Neuronal stem cell (in vitro differentiated cells): Measurements from ENCODE around the gene ITGAE.

ENCODE experiments used
- DNase-seq: peaks from one replicate; pipeline ENCODE4 v3.0.0-alpha.2; 2013; ENCODE audit warnings: low spot score
- H2AFZ ChIP-seq: one replicate; pipeline ENCODE4 v1.6.1; 2013; ENCODE audit warnings: mild to moderate bottlenecking, low read length, inconsistent platforms
- H2AK5ac ChIP-seq: 2 replicates; pipeline ENCODE4 v1.6.1; 2013; ENCODE audit warnings: low read depth, mild to moderate bottlenecking, inconsistent platforms, low read length, moderate library complexity, mixed read lengths
- H2BK120ac ChIP-seq: 2 replicates; pipeline ENCODE4 v1.6.1; 2013; ENCODE audit warnings: low read depth, mild to moderate bottlenecking, inconsistent platforms, low read length, moderate library complexity, mixed read lengths
- H2BK12ac ChIP-seq: one replicate; pipeline ENCODE4 v1.6.1; 2013; ENCODE audit warnings: low read length, inconsistent platforms
- H2BK15ac ChIP-seq: 2 replicates; pipeline ENCODE4 v1.6.1; 2013; ENCODE audit warnings: mild to moderate bottlenecking, low read length, inconsistent platforms, mixed read lengths
- H2BK5ac ChIP-seq: one replicate; pipeline ENCODE4 v1.6.1; 2013; ENCODE audit warnings: inconsistent platforms, mild to moderate bottlenecking, low read length, moderate library complexity
- H3K14ac ChIP-seq: one replicate; pipeline ENCODE4 v1.6.1; 2013; ENCODE audit warnings: low read length, inconsistent platforms
- H3K18ac ChIP-seq: 2 replicates; pipeline ENCODE4 v1.6.1; 2013; ENCODE audit warnings: low read length, inconsistent platforms
- H3K23ac ChIP-seq: 2 replicates; pipeline ENCODE4 v1.6.1; 2013; ENCODE audit warnings: low read depth, mild to moderate bottlenecking, mixed read lengths, low read length, inconsistent platforms; ENCODE audit not compliant: poor library complexity
- H3K27ac ChIP-seq: replicated peaks from 3 replicates; pipeline ENCODE4 v1.5.1; 2013; ENCODE audit warnings: low read length, inconsistent platforms
- H3K27me3 ChIP-seq, 3 experiments: 2 replicates each; pipeline ENCODE4 v1.6.1; 2013; ENCODE audit warnings: low read length in 3 of 3, mild to moderate bottlenecking in 2 of 3, inconsistent platforms in 1 of 3, low read depth in 1 of 3, mixed read lengths in 1 of 3, moderate library complexity in 1 of 3; ENCODE audit not compliant: control insufficient read depth in 3 of 3, insufficient read depth in 3 of 3
- H3K36me3 ChIP-seq, 2 donors: replicated peaks in 1 of 2; 2 replicates each; pipeline ENCODE4 v1.6.1; 2013; ENCODE audit warnings: low read length in 2 of 2; ENCODE audit not compliant: control insufficient read depth in 2 of 2, insufficient read depth in 2 of 2
- H3K4ac ChIP-seq: 2 replicates; pipeline ENCODE4 v1.6.1; 2013; ENCODE audit warnings: inconsistent platforms, mild to moderate bottlenecking, low read length, moderate library complexity
- H3K4me1 ChIP-seq, 2 donors: 1 replicate in 1 of 2; 2 replicates in 1 of 2; pipeline ENCODE4 v1.6.1; 2013; ENCODE audit warnings: low read length in 2 of 2, low read depth in 1 of 2; ENCODE audit not compliant: control insufficient read depth in 2 of 2, insufficient read depth in 1 of 2
- H3K4me2 ChIP-seq: one replicate; pipeline ENCODE4 v1.6.1; 2013; ENCODE audit warnings: mild to moderate bottlenecking, low read length, inconsistent platforms; ENCODE audit not compliant: insufficient read depth, poor library complexity, severe bottlenecking
- H3K4me3 ChIP-seq, 2 donors: 2 replicates each; pipeline ENCODE4 v1.5.1; 2013; ENCODE audit warnings: low read length in 2 of 2, mild to moderate bottlenecking in 2 of 2, inconsistent platforms in 1 of 2, moderate library complexity in 1 of 2
- H3K79me1 ChIP-seq: one replicate; pipeline ENCODE4 v1.6.1; 2013; ENCODE audit warnings: low read depth, mild to moderate bottlenecking, inconsistent platforms, low read length, moderate library complexity
- H3K9ac ChIP-seq: one replicate; pipeline ENCODE4 v1.6.1; 2013; ENCODE audit warnings: mild to moderate bottlenecking, low read depth, low read length, inconsistent platforms; ENCODE audit not compliant: poor library complexity
- H3K9me3 ChIP-seq, 2 donors: replicated peaks in 1 of 2; 2 replicates each; pipeline versions ENCODE3 to v1.6.1; 2013; ENCODE audit warnings: low read length in 2 of 2, mild to moderate bottlenecking in 2 of 2, inconsistent platforms in 1 of 2, low read depth in 1 of 2, mixed read lengths in 1 of 2, moderate library complexity in 1 of 2; ENCODE audit not compliant: control insufficient read depth in 2 of 2, insufficient read depth in 1 of 2
- H4K8ac ChIP-seq: one replicate; pipeline ENCODE4 v1.6.1; 2013; ENCODE audit warnings: low read depth, mild to moderate bottlenecking, inconsistent platforms, low read length, moderate library complexity
- H4K91ac ChIP-seq: one replicate; pipeline ENCODE4 v1.6.1; 2013; ENCODE audit warnings: low read length, low read depth, mild to moderate bottlenecking, inconsistent platforms; ENCODE audit not compliant: poor library complexity
- WGBS, 2 donors: extraction: QIAGEN DNeasy Blood & Tissue Kit; methylation state at CpG; one replicate each; pipeline ENCODE4 v1.1.7; 2013; ENCODE audit warnings: missing lambda C conversion rate in 2 of 2, mixed read lengths in 1 of 2; ENCODE audit not compliant: insufficient read length in 2 of 2, insufficient replicate concordance in 1 of 2; ENCODE audit errors: extremely low coverage in 2 of 2; 5-methylcytosine and 5-hydroxymethylcytosine counted together

Gene ITGAE

DNA sequence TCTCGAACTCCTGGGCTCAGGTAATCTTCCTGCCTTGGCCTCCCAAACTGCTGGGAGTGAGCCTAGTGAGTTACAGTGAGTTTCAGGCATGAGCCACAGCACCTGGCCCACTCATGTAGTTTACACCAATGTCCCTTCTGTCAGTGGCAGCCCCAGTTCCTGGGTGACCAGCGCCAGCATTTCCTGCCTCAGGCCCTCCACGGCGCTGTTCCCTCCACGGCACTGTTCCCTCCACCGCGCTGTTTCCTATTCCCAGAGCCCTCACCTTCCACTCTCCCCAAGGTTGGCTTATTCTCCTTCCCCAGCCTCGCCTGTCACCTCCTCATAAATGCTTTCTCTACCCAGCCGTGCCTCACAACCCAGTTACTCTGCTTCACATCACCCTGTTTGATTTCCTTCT lies 32.6 kb downstream of the ITGAE start:
- Histone ChIP-seq H3K4me2 (no peak overlapping the region), H3K27ac (no peak overlapping the region), H2AFZ (no peak overlapping the region), H2BK12ac (no peak overlapping the region), H3K4me3 (no peak overlapping the region), H2BK5ac (peak overlapping the region; percentile 29), H3K14ac (peak overlapping the region; percentile 17), H4K8ac (no peak overlapping the region), H3K4me1 (peaks cover 1 to 10% of the 10 kb centered on the region in 2 donors), H3K79me1 (no peaks in the 10 kb centered on the region), H3K9ac (no peak overlapping the region), H4K91ac (no peak overlapping the region), H3K9me3 (peaks cover 0 to 2% of the 10 kb centered on the region in 2 donors), H3K36me3 (no peaks in the 10 kb centered on the region), H2BK120ac (no peak overlapping the region), H2AK5ac (no peak overlapping the region), H3K27me3 (peaks cover 0 to 5% (median 0%) of the 10 kb centered on the region in 3 experiments), H3K4ac (no peak overlapping the region), H3K18ac (no peak overlapping the region), H2BK15ac (no peak overlapping the region), H3K23ac (no peak overlapping the region)
- DNase-seq = no peak
- WGBS, 2 donors = no CpG with 5 or more reads among the region's 9 CpGs

DNA sequence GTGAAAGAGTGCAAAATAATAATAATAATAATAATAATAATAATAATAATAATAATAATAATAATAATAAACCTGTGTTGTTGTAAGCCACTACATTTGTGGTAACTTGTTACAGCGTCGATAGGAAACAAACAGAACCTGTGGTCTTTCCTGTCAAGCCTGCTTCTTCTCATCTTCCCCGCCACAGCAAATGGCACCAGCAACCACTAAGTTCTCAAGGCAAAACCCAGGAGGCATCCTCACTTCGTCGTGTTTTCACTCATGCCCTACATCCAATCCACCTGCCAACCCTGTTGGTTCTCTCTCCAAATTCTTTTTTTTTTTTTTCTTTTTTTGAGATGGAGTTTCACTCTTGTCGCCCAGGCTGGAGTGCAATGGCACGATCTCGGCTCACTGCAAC lies 34.2 kb downstream of the ITGAE start:
- Histone ChIP-seq H3K27ac (no peak overlapping the region), H4K91ac (no peak overlapping the region), H3K9me3 (peaks cover 0 to 2% of the 10 kb centered on the region in 2 donors), H3K4ac (no peak overlapping the region), H2AFZ (no peak overlapping the region), H3K4me3 (no peak overlapping the region), H3K9ac (no peak overlapping the region), H4K8ac (no peak overlapping the region), H3K18ac (no peak overlapping the region), H3K14ac (no peak overlapping the region), H3K79me1 (no peaks in the 10 kb centered on the region), H3K36me3 (no peaks in the 10 kb centered on the region), H2BK5ac (no peak overlapping the region), H3K4me2 (no peak overlapping the region), H2BK15ac (no peak overlapping the region), H2BK120ac (no peak overlapping the region), H3K23ac (no peak overlapping the region), H2BK12ac (no peak overlapping the region), H3K27me3 (peaks cover 0 to 5% (median 0%) of the 10 kb centered on the region in 3 experiments), H3K4me1 (peaks cover 1 to 10% of the 10 kb centered on the region in 2 donors), H2AK5ac (no peak overlapping the region)
- WGBS, 2 donors = no CpG with 5 or more reads among the region's 8 CpGs
- no peak for DNase-seq

DNA sequence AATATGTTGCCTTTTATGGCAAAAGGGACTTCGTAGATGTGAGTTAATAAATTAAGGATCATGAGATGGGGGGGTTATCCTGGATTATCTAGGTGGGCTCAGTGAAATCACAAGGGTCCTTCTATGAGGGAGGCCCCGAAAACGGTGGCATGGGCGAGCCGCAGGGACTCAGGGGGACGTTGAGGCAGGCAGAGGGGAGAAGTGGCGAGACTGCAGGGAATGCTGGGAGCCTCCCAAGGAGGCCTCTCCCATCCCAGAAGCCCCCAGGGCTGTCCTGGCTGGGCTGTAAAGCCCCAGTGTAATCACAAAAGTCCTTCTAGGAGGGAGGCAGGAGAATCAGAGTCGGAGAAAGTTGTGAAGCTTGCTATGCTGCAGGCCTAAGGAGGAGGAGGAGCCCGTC lies 35.0 kb downstream of the ITGAE start:
- no peak overlapping the region for H3K9ac ChIP-seq
- no CpG with 5 or more reads among the region's 9 CpGs for WGBS, 2 donors
- peaks cover 0 to 2% of the 10 kb centered on the region in 2 donors for H3K9me3 ChIP-seq
- H3K14ac ChIP-seq = no peak overlapping the region
- H3K18ac ChIP-seq = no peak overlapping the region
- H3K4me2 ChIP-seq = no peak overlapping the region
- H3K36me3 ChIP-seq = no peaks in the 10 kb centered on the region
- H2BK15ac ChIP-seq = no peak overlapping the region
- no peak overlapping the region for H2AFZ ChIP-seq
- H3K4me1 ChIP-seq = peaks cover 1 to 6% of the 10 kb centered on the region in 2 donors
- H3K79me1 ChIP-seq = no peaks in the 10 kb centered on the region
- H2AK5ac ChIP-seq = no peak overlapping the region
- no peak overlapping the region for H4K8ac ChIP-seq
- peak overlapping the region; percentile 75 for H2BK5ac ChIP-seq
- H2BK12ac ChIP-seq = no peak overlapping the region
- H3K27ac ChIP-seq = no peak overlapping the region
- peaks cover 0 to 5% (median 0%) of the 10 kb centered on the region in 3 experiments for H3K27me3 ChIP-seq
- no peak overlapping the region for H2BK120ac ChIP-seq
- DNase-seq = no peak
- H3K4me3 ChIP-seq = no peak overlapping the region
- no peak overlapping the region for H3K4ac ChIP-seq
- H4K91ac ChIP-seq = no peak overlapping the region
- H3K23ac ChIP-seq = no peak overlapping the region

DNA sequence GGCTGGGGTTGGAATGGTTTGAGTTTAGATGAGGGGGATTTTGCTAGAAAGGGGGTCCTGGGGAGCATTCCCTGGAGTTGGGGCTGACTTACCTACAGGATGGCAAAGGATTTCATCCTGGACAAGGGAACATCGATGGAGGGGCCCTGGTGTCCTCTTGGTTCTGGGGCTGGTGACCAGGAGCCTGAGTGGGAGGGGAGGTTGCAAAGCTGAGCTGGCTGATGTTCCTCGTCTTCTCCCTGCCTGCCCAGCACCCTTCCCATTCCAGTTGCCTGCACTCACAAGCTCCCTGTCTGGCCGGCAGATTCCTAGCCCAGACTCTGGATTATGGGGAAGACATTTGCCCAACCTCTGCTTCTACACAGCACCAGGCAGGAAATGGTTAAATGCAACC lies 37.2 kb downstream of the ITGAE start:
- peaks cover 0 to 5% (median 0%) of the 10 kb centered on the region in 3 experiments for H3K27me3 ChIP-seq
- no peaks in the 10 kb centered on the region for H3K36me3 ChIP-seq
- H3K18ac ChIP-seq = no peak overlapping the region
- H2BK120ac ChIP-seq = no peak overlapping the region
- H3K4me3 ChIP-seq = no peak overlapping the region
- H3K9me3 ChIP-seq = peaks cover 0 to 11% of the 10 kb centered on the region in 2 donors
- no CpG with 5 or more reads among the region's 3 CpGs for WGBS, 2 donors
- no peak overlapping the region for H3K9ac ChIP-seq
- DNase-seq = no peak
- no peaks in the 10 kb centered on the region for H3K79me1 ChIP-seq
- no peak overlapping the region for H2BK5ac ChIP-seq
- H2AFZ ChIP-seq = no peak overlapping the region
- H3K4me2 ChIP-seq = no peak overlapping the region
- no peak overlapping the region for H3K23ac ChIP-seq
- H4K91ac ChIP-seq = no peak overlapping the region
- no peaks in the 10 kb centered on the region for H3K4me1 ChIP-seq
- no peak overlapping the region for H3K14ac ChIP-seq
- H3K27ac ChIP-seq = no peak overlapping the region
- H2BK12ac ChIP-seq = no peak overlapping the region
- no peak overlapping the region for H4K8ac ChIP-seq
- H2BK15ac ChIP-seq = no peak overlapping the region
- no peak overlapping the region for H2AK5ac ChIP-seq
- no peak overlapping the region for H3K4ac ChIP-seq
